GM12878 (cell line): ENCODE measurements around the gene POC5.

Source experiments
- CTCF ChIP-seq, 3 experiments: IDR thresholded peaks in 2 of 3; conservative IDR thresholded peaks in 1 of 3; 2 replicates each; pipeline ENCODE4 v1.5.1; 2011; ENCODE audit warnings: low read depth in 3 of 3, low read length in 3 of 3, mild to moderate bottlenecking in 3 of 3, control low read depth in 2 of 3, moderate library complexity in 2 of 3, inconsistent platforms in 1 of 3, mixed read lengths in 1 of 3; ENCODE audit not compliant: control insufficient read depth in 2 of 3, insufficient read depth in 1 of 3; ENCODE audit errors: extremely low read depth in 1 of 3
- EZH2 ChIP-seq: IDR thresholded peaks from 2 replicates; pipeline ENCODE4 v1.6.1; 2012; ENCODE audit warnings: low read depth, mild to moderate bottlenecking, control low read depth, inconsistent platforms, low read length, borderline replicate concordance; ENCODE audit not compliant: control insufficient read depth
- MYC ChIP-seq: IDR thresholded peaks from 2 replicates; pipeline ENCODE4 v1.6.1; 2011; ENCODE audit warnings: mild to moderate bottlenecking, low read length, moderate library complexity, inconsistent platforms; ENCODE audit not compliant: insufficient read depth, insufficient replicate concordance, insufficient read length, severe bottlenecking
- POLR2A ChIP-seq: IDR thresholded peaks from 2 replicates; pipeline ENCODE4 v1.6.1; 2011; ENCODE audit warnings: low read depth, mild to moderate bottlenecking, low read length
- POLR2AphosphoS5 ChIP-seq: IDR thresholded peaks from 2 replicates; pipeline ENCODE4 v1.6.1; 2011; ENCODE audit warnings: mild to moderate bottlenecking, low read length, inconsistent platforms
- RCOR1 ChIP-seq: conservative IDR thresholded peaks from 2 replicates; pipeline ENCODE4 v1.6.1; 2012; ENCODE audit warnings: low read depth, low read length, improper control_type of control experiment
- YY1 ChIP-seq: IDR thresholded peaks from 2 replicates; pipeline ENCODE4 v1.6.1; 2011; ENCODE audit warnings: low read depth, mild to moderate bottlenecking, low read length
- ZNF274 ChIP-seq: IDR thresholded peaks from one replicate; pipeline ENCODE4 v1.8.0; 2011; ENCODE audit not compliant: insufficient read length, insufficient read depth

- no peak for TF ChIP-seq POLR2AphosphoS5
- no peak for TF ChIP-seq ZNF274
- no peak for TF ChIP-seq MYC
- TF ChIP-seq CTCF (IDR thresholded peaks at IDR 0.05 in 2 of 3, conservative IDR thresholded peaks at IDR 0.05 in 1 of 3; ENCODE audit: control insufficient read depth in 2 of 3, extremely low read depth in 1 of 3, insufficient read depth in 1 of 3, low read depth in 3 of 3, low read length in 3 of 3) = no peak
- no peak for TF ChIP-seq POLR2A
- no peak for TF ChIP-seq EZH2
- TF ChIP-seq YY1 = no peak
- no peak for TF ChIP-seq RCOR1
Measured at GRCh38 chr5:75690669-75691068, 26.6 kb downstream of the POC5 start.
